GM21786 (cell line): ENCODE measurements around the gene CDKN2A.

ENCODE experiments used
- ATAC-seq: cut with Tn5 transposase; IDR thresholded peaks from one replicate; pipeline ENCODE4 v1.9.1; 2021; ENCODE audit not compliant: unreplicated experiment

Gene CDKN2A

GRCh38 chr9:22008384-22008716 lies 14.2 kb upstream of the CDKN2A start:
- no peak for ATAC-seq

GRCh38 chr9:22005702-22006606 lies 11.8 kb upstream of the CDKN2A start:
- no peak for ATAC-seq

GRCh38 chr9:22005021-22005701 lies 11.0 kb upstream of the CDKN2A start:
- ATAC-seq, result no peak

- ATAC-seq, result no peak
These were observed 7.8 kb upstream of the CDKN2A start for GRCh38 chr9:22002038-22002437.

- no peak for ATAC-seq
These were observed 3.8 kb upstream of the CDKN2A start for GRCh38 chr9:21998026-21998425.

- no peak for ATAC-seq
These were observed 3.3 kb upstream of the CDKN2A start for GRCh38 chr9:21997480-21997879.

GRCh38 chr9:21996858-21997257 lies 2.7 kb upstream of the CDKN2A start:
- no peak for ATAC-seq

- no peak for ATAC-seq
These were observed 2.2 kb upstream of the CDKN2A start for GRCh38 chr9:21996438-21996837.

- ATAC-seq, result no peak
These were observed 1.6 kb upstream of the CDKN2A start for GRCh38 chr9:21995666-21996398.

GRCh38 chr9:21995006-21995665 lies 944 bp upstream of the CDKN2A start:
- peak; percentile 83 for ATAC-seq

GRCh38 chr9:21994556-21995005 lies 389 bp upstream of the CDKN2A start, which contains the start of gene CDKN2B-AS1:
Gene CDKN2B-AS1 (plus strand): TSS chr9:21994791.
- ATAC-seq, result peak; percentile 40

GRCh38 chr9:21993007-21993406 lies 1.2 kb downstream of the CDKN2A start:
- ATAC-seq, result no peak

GRCh38 chr9:21991072-21991959 lies 2.9 kb downstream of the CDKN2A start:
- no peak for ATAC-seq

GRCh38 chr9:21989440-21990189 lies 4.6 kb downstream of the CDKN2A start:
- no peak for ATAC-seq

GRCh38 chr9:21988056-21988990 lies 5.9 kb downstream of the CDKN2A start:
- no peak for ATAC-seq

- peak; percentile 44 for ATAC-seq
These were observed 8.1 kb downstream of the CDKN2A start for GRCh38 chr9:21985964-21986667.

GRCh38 chr9:21984101-21984500 lies 10.1 kb downstream of the CDKN2A start:
- ATAC-seq, result no peak

GRCh38 chr9:21983561-21983935 lies 10.6 kb downstream of the CDKN2A start:
- ATAC-seq, result no peak
